Measurements from ENCODE around the gene EIF2AK3.
"Not testable (repeated sequence)": the region's sequence is repeated elsewhere in the genome, so short reads cannot be mapped to it uniquely, and the experiment has no call there.

Gene EIF2AK3

DNA sequence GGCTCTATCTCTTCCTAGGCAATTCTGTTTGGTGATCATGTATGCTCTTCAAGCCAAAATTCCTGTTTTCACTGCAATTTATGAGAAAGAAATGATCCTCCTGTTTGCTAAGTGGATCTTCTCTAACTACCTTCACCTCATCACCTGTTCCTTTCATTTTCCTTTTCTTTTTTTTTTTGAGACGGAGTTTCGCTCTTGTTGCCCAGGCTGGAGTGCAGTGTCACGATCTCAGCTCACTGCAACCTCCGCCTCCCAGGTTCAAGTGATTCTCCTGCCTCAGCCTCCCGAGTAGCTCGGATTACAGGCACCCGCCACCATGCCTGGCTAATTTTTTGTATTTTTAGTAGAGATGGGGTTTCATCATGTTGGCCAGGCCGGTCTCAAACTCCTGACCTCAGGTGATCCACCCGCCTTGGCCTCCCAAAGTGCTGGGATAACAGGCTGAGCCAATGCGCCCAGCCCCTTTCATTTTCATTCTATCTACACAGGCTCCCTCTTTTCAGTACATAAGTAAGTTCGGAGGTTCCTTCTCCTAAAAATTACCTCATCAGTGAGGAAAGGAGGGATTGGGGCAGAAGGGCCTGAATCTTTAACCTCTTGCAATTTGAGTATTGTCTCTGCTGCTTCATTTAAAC, 3.3 kb downstream of the EIF2AK3 start:
- H3K27ac ChIP-seq (ENCODE audit: insufficient read depth, low read length, poor library complexity, severe bottlenecking); H3K27me3 ChIP-seq (replicated peaks; ENCODE audit: control insufficient read depth, insufficient read depth, low read length, poor library complexity, severe bottlenecking); H3K36me3 ChIP-seq (ENCODE audit: control insufficient read depth, insufficient read depth, low read length); H3K4me1 ChIP-seq (ENCODE audit: control insufficient read depth, insufficient read depth, low read length, poor library complexity, severe bottlenecking); H3K9me3 ChIP-seq (ENCODE audit: control insufficient read depth, low read length); DNase-seq; H3K4me3 ChIP-seq (ENCODE audit: insufficient read depth, low read depth, low read length, poor library complexity, severe bottlenecking): not testable (repeated sequence)

DNA sequence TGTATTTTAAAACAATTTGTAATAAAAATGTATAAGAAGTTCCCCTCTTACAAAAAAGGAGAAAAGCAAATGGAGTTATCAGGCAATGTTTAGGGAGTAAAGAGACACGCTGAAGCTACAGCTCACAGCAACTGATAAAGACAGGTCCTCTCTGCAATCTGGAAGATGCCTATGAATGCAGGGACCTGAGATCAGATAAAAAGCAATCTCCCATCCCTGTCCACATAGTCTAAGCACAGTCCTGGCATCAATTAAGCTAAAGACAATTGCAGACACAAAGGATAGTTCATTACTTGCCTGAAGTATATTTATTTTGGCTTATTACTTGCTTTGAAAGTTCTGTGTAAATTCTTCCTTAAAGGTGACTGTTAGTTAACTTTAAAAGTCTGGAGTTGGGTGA, 5.0 kb downstream of the EIF2AK3 start:
- Histone ChIP-seq H3K4me3 (ENCODE audit: insufficient read depth, low read depth, low read length, poor library complexity, severe bottlenecking) (no peak overlapping the region), H3K36me3 (ENCODE audit: control insufficient read depth, insufficient read depth, low read length) (no peaks in the 10 kb centered on the region), H3K4me1 (ENCODE audit: control insufficient read depth, insufficient read depth, low read length, poor library complexity, severe bottlenecking) (no peaks in the 10 kb centered on the region), H3K27ac (ENCODE audit: insufficient read depth, low read length, poor library complexity, severe bottlenecking) (no peak overlapping the region), H3K9me3 (ENCODE audit: control insufficient read depth, low read length) (no peaks in the 10 kb centered on the region), H3K27me3 (replicated peaks; ENCODE audit: control insufficient read depth, insufficient read depth, low read length, poor library complexity, severe bottlenecking) (no peaks in the 10 kb centered on the region)
- DNase-seq = no peak

DNA sequence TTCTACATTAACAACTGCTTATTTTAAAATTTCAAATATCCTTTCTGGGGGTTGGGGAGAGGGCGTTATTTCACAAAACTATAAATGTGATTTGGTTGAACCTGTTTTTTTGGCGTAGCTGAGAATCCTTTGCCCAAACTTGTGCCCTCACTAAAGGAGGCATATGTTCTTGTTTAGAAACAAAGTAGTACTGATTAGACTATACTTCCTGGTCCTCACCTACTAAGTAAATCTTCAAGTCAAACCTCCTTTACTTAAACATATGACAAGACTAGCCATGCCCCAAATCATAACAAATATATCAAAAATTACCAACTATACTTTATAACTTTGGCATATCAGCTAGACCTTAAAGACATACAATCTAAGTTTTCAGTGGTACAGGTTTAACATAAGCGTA, 5.8 kb downstream of the EIF2AK3 start:
- Histone ChIP-seq H3K9me3 (ENCODE audit: control insufficient read depth, low read length) (no peaks in the 10 kb centered on the region), H3K4me3 (ENCODE audit: insufficient read depth, low read depth, low read length, poor library complexity, severe bottlenecking) (no peak overlapping the region), H3K4me1 (ENCODE audit: control insufficient read depth, insufficient read depth, low read length, poor library complexity, severe bottlenecking) (no peaks in the 10 kb centered on the region), H3K36me3 (ENCODE audit: control insufficient read depth, insufficient read depth, low read length) (no peaks in the 10 kb centered on the region), H3K27me3 (replicated peaks; ENCODE audit: control insufficient read depth, insufficient read depth, low read length, poor library complexity, severe bottlenecking) (no peaks in the 10 kb centered on the region), H3K27ac (ENCODE audit: insufficient read depth, low read length, poor library complexity, severe bottlenecking) (no peak overlapping the region)
- no peak for DNase-seq

DNA sequence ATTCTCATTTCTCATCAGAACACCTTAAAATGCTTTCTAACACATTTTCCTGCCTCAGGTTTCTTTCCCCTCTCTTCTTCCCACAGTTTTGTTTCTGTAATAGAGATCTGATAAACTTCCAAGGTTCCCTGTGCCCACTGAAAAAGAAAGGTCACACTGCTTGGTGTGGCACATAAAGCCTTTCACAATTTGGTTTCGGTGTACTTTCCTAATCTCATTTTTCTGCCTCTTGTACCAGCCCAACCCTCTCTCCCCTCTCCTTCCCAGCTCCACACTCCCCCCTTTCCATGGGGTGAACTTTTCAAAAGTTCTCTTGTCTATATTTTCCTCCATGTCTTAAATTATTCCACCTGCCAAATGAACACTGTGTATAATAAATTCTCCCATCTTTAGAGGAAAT, 7.2 kb downstream of the EIF2AK3 start:
- no peaks in the 10 kb centered on the region for H3K4me1 ChIP-seq (ENCODE audit: control insufficient read depth, insufficient read depth, low read length, poor library complexity, severe bottlenecking)
- no peak overlapping the region for H3K4me3 ChIP-seq (ENCODE audit: insufficient read depth, low read depth, low read length, poor library complexity, severe bottlenecking)
- no peak overlapping the region for H3K27ac ChIP-seq (ENCODE audit: insufficient read depth, low read length, poor library complexity, severe bottlenecking)
- H3K36me3 ChIP-seq (ENCODE audit: control insufficient read depth, insufficient read depth, low read length) = no peaks in the 10 kb centered on the region
- no peak for DNase-seq
- H3K9me3 ChIP-seq (ENCODE audit: control insufficient read depth, low read length) = no peaks in the 10 kb centered on the region
- no peaks in the 10 kb centered on the region for H3K27me3 ChIP-seq (replicated peaks; ENCODE audit: control insufficient read depth, insufficient read depth, low read length, poor library complexity, severe bottlenecking)

DNA sequence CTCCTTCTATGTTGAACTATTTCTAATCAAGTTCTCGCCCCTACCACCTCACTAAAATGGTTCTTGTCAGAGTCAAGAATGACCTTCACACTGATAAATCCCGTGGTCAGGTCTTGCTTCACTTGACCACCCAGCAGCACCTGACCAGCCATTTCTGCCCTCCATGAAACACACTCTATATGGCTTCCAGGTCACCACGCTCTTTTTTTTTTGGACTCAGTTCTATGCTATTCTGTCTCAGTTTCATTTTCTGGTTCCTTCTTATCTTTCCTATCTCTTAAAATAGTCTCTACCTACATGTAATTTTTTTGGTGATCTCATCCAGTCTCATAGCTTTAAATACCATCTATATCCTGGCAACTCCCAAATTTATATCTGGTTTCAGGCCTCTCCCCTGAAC, 11.4 kb downstream of the EIF2AK3 start:
- Histone ChIP-seq H3K9me3 (ENCODE audit: control insufficient read depth, low read length) (no peaks in the 10 kb centered on the region), H3K27ac (ENCODE audit: insufficient read depth, low read length, poor library complexity, severe bottlenecking) (no peak overlapping the region), H3K4me1 (ENCODE audit: control insufficient read depth, insufficient read depth, low read length, poor library complexity, severe bottlenecking) (no peaks in the 10 kb centered on the region), H3K36me3 (ENCODE audit: control insufficient read depth, insufficient read depth, low read length) (peaks cover 16% of the 10 kb centered on the region), H3K4me3 (ENCODE audit: insufficient read depth, low read depth, low read length, poor library complexity, severe bottlenecking) (no peak overlapping the region), H3K27me3 (replicated peaks; ENCODE audit: control insufficient read depth, insufficient read depth, low read length, poor library complexity, severe bottlenecking) (no peaks in the 10 kb centered on the region)
- DNase-seq = no peak

DNA sequence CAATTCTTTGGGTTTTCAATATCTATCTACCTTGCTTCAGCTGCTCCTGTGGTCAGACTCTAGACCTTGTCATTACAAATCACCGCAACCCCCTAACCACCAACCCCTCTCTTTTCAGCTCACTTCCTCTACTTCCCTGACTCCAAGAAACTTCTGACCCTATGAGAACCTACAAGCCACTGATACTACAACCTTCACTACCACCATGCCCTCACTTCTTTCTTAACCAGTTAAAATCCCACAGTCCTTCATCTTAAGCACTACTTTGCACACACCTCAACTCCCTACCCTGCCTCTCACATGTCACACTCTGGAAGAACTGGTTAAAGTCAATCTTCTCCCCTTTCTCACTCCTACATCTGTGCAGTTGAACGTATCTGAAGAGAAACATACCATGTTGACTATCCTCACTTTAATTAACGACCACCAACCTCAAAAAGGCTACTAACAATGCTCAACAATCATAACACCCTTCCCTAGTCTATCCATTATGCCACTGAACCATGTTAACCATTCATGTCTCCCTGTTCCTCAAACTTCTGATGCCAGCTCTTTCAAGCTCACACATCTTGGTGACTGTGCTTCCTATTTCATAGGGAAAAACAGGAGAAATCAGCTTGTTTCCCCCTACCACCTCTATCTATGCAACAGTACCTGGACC, 12.6 kb downstream of the EIF2AK3 start:
- Histone ChIP-seq H3K27me3 (replicated peaks; ENCODE audit: control insufficient read depth, insufficient read depth, low read length, poor library complexity, severe bottlenecking) (no peaks in the 10 kb centered on the region), H3K27ac (ENCODE audit: insufficient read depth, low read length, poor library complexity, severe bottlenecking) (no peak overlapping the region), H3K36me3 (ENCODE audit: control insufficient read depth, insufficient read depth, low read length) (peaks cover 16% of the 10 kb centered on the region), H3K9me3 (ENCODE audit: control insufficient read depth, low read length) (no peaks in the 10 kb centered on the region), H3K4me1 (ENCODE audit: control insufficient read depth, insufficient read depth, low read length, poor library complexity, severe bottlenecking) (no peaks in the 10 kb centered on the region), H3K4me3 (ENCODE audit: insufficient read depth, low read depth, low read length, poor library complexity, severe bottlenecking) (no peak overlapping the region)
- no peak for DNase-seq

DNA sequence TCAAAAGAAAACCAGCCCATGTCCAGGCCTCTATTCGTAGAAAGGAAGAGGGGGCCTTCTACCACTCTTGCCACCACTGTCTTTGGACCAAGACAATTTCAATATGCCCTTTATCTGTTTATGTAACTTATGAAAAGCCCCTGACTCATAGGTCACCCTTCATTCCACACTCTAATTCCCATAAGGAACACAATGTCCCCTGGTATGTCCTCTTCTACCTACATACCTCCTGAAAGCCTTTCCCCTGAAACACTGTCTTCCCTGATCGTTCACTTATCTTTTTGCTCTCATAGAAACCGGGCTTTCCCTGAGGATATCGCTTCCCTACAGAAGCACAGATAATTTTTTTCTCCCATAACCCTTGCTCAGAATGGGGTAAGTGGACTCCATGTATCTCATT, 13.3 kb downstream of the EIF2AK3 start:
- Histone ChIP-seq H3K36me3 (ENCODE audit: control insufficient read depth, insufficient read depth, low read length) (peaks cover 16% of the 10 kb centered on the region), H3K4me3 (ENCODE audit: insufficient read depth, low read depth, low read length, poor library complexity, severe bottlenecking) (no peak overlapping the region), H3K4me1 (ENCODE audit: control insufficient read depth, insufficient read depth, low read length, poor library complexity, severe bottlenecking) (no peaks in the 10 kb centered on the region), H3K27ac (ENCODE audit: insufficient read depth, low read length, poor library complexity, severe bottlenecking) (no peak overlapping the region), H3K27me3 (replicated peaks; ENCODE audit: control insufficient read depth, insufficient read depth, low read length, poor library complexity, severe bottlenecking) (no peaks in the 10 kb centered on the region), H3K9me3 (ENCODE audit: control insufficient read depth, low read length) (no peaks in the 10 kb centered on the region)
- DNase-seq = no peak

DNA sequence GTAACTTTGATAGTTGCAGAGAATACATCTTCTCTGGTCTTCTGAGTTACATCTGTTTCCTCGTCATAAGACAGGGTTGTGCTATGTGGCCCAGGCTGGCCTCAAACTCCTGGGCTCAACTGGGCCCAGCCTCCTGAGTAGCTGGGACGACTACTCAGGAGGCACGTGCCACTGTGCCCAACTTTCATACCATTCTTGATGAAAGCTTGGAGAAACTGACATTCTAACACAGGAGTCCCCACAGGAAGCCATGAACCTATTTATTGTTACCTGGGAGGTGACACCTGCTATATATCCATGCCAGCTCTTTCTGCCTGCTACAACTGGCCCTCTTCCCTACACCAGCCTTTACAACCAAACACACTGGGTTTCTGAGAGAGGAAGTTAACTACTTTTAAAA, 19.1 kb downstream of the EIF2AK3 start:
- Histone ChIP-seq H3K27me3 (replicated peaks; ENCODE audit: control insufficient read depth, insufficient read depth, low read length, poor library complexity, severe bottlenecking) (no peaks in the 10 kb centered on the region), H3K4me1 (ENCODE audit: control insufficient read depth, insufficient read depth, low read length, poor library complexity, severe bottlenecking) (no peaks in the 10 kb centered on the region), H3K9me3 (ENCODE audit: control insufficient read depth, low read length) (no peaks in the 10 kb centered on the region), H3K36me3 (ENCODE audit: control insufficient read depth, insufficient read depth, low read length) (peaks cover 14% of the 10 kb centered on the region), H3K4me3 (ENCODE audit: insufficient read depth, low read depth, low read length, poor library complexity, severe bottlenecking) (no peak overlapping the region), H3K27ac (ENCODE audit: insufficient read depth, low read length, poor library complexity, severe bottlenecking) (no peak overlapping the region)
- DNase-seq = no peak

DNA sequence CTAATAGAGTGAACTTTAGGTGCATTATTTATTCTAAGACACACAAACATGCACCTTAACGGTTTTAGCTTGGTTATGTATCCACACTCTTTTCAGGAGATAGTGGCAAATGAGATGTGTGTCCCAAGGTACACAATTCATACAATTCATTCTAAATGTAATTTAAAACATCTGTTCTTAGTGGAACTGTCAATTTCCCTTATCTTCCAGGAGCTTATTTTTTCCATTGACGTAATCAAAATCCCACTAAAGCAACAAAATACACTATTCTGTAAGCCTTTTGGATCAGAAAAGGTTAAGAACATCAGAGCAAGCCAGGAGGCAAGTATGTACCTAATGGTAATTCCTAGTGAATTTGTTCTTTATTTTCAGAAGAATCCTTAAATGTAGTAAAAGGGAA, 19.8 kb downstream of the EIF2AK3 start:
- Histone ChIP-seq H3K27ac (ENCODE audit: insufficient read depth, low read length, poor library complexity, severe bottlenecking) (no peak overlapping the region), H3K36me3 (ENCODE audit: control insufficient read depth, insufficient read depth, low read length) (peaks cover 11% of the 10 kb centered on the region), H3K27me3 (replicated peaks; ENCODE audit: control insufficient read depth, insufficient read depth, low read length, poor library complexity, severe bottlenecking) (no peaks in the 10 kb centered on the region), H3K4me1 (ENCODE audit: control insufficient read depth, insufficient read depth, low read length, poor library complexity, severe bottlenecking) (no peaks in the 10 kb centered on the region), H3K9me3 (ENCODE audit: control insufficient read depth, low read length) (no peaks in the 10 kb centered on the region), H3K4me3 (ENCODE audit: insufficient read depth, low read depth, low read length, poor library complexity, severe bottlenecking) (no peak overlapping the region)
- DNase-seq = no peak

DNA sequence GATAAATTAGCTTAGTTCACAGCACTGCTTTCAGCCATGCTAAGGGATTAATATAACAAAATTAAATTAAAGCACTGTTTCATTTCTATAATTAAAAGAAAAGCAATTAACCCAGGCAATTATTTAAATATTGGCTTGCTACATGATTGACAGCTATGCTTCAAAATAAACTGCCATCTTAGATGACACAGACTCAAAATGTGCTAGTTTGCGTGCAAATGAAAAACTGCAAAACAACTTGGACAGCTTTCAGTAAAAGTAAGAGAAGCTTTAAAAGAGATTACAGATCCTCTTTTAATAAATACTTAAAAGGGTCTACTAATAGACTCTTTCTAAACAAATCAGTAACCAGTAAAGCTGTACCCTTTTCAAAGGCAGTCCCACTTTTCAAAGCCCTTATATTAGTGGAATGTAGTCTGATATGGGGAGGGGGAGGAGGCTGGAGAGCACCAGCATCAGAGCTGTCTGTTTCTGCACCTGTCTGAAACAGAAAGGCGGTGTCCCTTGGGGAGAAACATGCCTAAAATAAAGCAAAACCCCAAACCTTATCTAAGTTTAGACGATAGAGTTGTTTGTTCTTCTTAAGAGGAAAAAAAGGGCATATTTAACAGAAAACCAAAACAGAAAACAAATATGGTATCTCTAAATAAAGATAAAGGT, 20.8 kb downstream of the EIF2AK3 start:
- Histone ChIP-seq H3K4me3 (ENCODE audit: insufficient read depth, low read depth, low read length, poor library complexity, severe bottlenecking) (no peak overlapping the region), H3K9me3 (ENCODE audit: control insufficient read depth, low read length) (no peaks in the 10 kb centered on the region), H3K27ac (ENCODE audit: insufficient read depth, low read length, poor library complexity, severe bottlenecking) (no peak overlapping the region), H3K4me1 (ENCODE audit: control insufficient read depth, insufficient read depth, low read length, poor library complexity, severe bottlenecking) (no peaks in the 10 kb centered on the region), H3K27me3 (replicated peaks; ENCODE audit: control insufficient read depth, insufficient read depth, low read length, poor library complexity, severe bottlenecking) (no peaks in the 10 kb centered on the region), H3K36me3 (ENCODE audit: control insufficient read depth, insufficient read depth, low read length) (peaks cover 4% of the 10 kb centered on the region)
- DNase-seq = no peak
